Type B pancreatic cell (in vitro differentiated cells): ENCODE measurements around the gene TMEM235. TPM values are rescaled to one million over a fixed set of nuclear protein-coding genes. Genes with fewer than 3 reads are reported as not detected.

Experiments
- DNase-seq: peaks from one replicate; pipeline ENCODE4 v3.0.0; 2021; ENCODE audit warnings: mixed read lengths; ENCODE audit not compliant: unreplicated experiment; ENCODE audit errors: extremely low spot score
- H3K27ac Mint-ChIP-seq: 2 replicates; pipeline ENCODE4 v1.8.0; 2021; ENCODE audit warnings: mild to moderate bottlenecking, mixed read lengths
- H3K27me3 Mint-ChIP-seq: 2 replicates; pipeline ENCODE4 v1.8.0; 2021; ENCODE audit warnings: mixed read lengths
- H3K36me3 Mint-ChIP-seq: 2 replicates; pipeline ENCODE4 v1.8.0; 2021; ENCODE audit warnings: mixed read lengths
- H3K4me1 Mint-ChIP-seq: one replicate; pipeline ENCODE4 v1.8.0; 2021; ENCODE audit warnings: mixed read lengths; ENCODE audit not compliant: unreplicated experiment
- H3K4me3 Mint-ChIP-seq: 2 replicates; pipeline ENCODE4 v1.8.0; 2021; ENCODE audit warnings: mild to moderate bottlenecking, mixed read lengths
- H3K9me3 Mint-ChIP-seq: 2 replicates; pipeline ENCODE4 v1.8.0; 2021; ENCODE audit warnings: mixed read lengths
- CTCF ChIP-seq: fragments of 200-600 bp; sonication (generic); conservative IDR thresholded peaks from 2 replicates; pipeline ENCODE4 v1.5.0; 2021; ENCODE audit warnings: antibody characterized with exemption, mild to moderate bottlenecking
- total RNA-seq: library from RNA; stranded (reverse); gene quantifications from 2 replicates; pipeline ENCODE4 v1.2.1, GENCODE V29; 2021; ENCODE audit warnings: low replicate concordance

The TMEM235 gene
- total RNA-seq, 1 donor from 2014 or later = 0.43 TPM

- TF ChIP-seq CTCF = no peak
- no peaks in the 10 kb centered on the region for H3K36me3 Mint-ChIP-seq
- H3K9me3 Mint-ChIP-seq = no peaks in the 10 kb centered on the region
- H3K27me3 Mint-ChIP-seq = no peaks in the 10 kb centered on the region
- peaks cover 20% of the 10 kb centered on the region for H3K4me1 Mint-ChIP-seq
- peak overlapping the region; percentile 56 for H3K27ac Mint-ChIP-seq
- no peak for DNase-seq
- H3K4me3 Mint-ChIP-seq = no peak overlapping the region
Observed at GRCh38 chr17:78273813-78274212, 42.4 kb downstream of the TMEM235 start.

DNA sequence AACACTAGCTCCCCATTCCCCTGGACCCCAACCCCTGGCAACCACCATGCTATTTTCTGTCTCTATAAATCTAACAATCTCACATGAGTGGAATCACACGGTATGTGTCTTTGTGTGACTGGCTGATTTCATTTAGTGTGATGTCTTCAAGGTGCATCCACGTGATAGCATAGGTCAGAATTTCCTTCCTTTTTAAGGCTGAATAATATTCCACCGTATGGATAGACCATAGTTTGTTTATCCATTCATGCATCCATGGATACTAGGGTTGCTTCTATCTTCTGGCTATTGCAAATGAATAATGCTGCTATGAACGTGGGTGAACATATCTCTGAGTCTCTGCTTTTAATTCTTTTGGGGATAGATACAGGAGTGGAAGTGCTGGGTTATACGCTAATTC, 43.9 kb downstream of the TMEM235 start:
- Mint-ChIP-seq H3K9me3 (no peaks in the 10 kb centered on the region), H3K27me3 (no peaks in the 10 kb centered on the region), H3K4me1 (peaks cover 20% of the 10 kb centered on the region), H3K4me3 (no peak overlapping the region), H3K36me3 (no peaks in the 10 kb centered on the region), H3K27ac (no peak overlapping the region)
- DNase-seq = no peak
- TF ChIP-seq CTCF = no peak

GRCh38 chr17:78276098-78276887, 44.9 kb downstream of the TMEM235 start:
- peaks cover 19% of the 10 kb centered on the region for H3K4me1 Mint-ChIP-seq
- H3K4me3 Mint-ChIP-seq = no peak overlapping the region
- DNase-seq = no peak
- no peaks in the 10 kb centered on the region for H3K36me3 Mint-ChIP-seq
- no peaks in the 10 kb centered on the region for H3K9me3 Mint-ChIP-seq
- H3K27me3 Mint-ChIP-seq = no peaks in the 10 kb centered on the region
- TF ChIP-seq CTCF = no peak
- peak overlapping the region; percentile 76 for H3K27ac Mint-ChIP-seq

- Mint-ChIP-seq H3K36me3 (no peaks in the 10 kb centered on the region), H3K4me1 (peaks cover 12% of the 10 kb centered on the region), H3K9me3 (no peaks in the 10 kb centered on the region), H3K27me3 (no peaks in the 10 kb centered on the region), H3K27ac (peak overlapping the region; percentile 50), H3K4me3 (no peak overlapping the region)
- no peak for DNase-seq
- TF ChIP-seq CTCF = no peak
Observed at GRCh38 chr17:78278139-78278741, 46.8 kb downstream of the TMEM235 start.

DNA sequence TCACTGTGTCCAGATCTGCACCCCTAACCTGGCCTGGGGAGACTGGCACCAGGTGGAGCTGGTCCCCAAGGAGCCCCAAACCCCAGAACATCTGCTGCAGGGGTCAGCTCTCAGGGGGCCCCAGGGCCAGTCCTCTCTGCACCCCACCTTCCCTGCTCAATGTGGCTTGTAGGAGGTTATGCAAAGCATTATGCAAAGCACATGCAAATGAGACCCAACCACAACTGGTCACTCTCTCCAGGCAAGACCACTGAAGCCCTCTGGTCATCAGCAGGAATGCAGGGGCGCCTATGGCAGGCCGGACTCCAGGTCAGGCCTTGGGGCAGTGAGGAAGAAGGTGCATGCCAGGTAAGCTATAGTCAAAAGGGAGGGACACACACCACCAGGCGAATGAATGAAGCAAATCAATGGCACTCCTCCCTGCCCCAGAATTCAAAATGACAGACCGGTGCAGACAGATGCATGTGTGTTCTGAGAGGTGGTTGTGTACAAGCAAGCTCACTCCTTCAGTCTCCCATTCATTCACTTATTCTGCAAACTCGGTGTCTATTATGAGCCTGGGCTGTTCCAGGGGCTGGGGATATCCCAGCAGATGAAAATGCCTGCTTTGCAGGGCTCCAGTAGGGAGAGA, 48.0 kb downstream of the TMEM235 start:
- Mint-ChIP-seq H3K4me1 (peaks cover 12% of the 10 kb centered on the region), H3K36me3 (no peaks in the 10 kb centered on the region), H3K9me3 (no peaks in the 10 kb centered on the region), H3K4me3 (no peak overlapping the region), H3K27me3 (no peaks in the 10 kb centered on the region), H3K27ac (no peak overlapping the region)
- DNase-seq = no peak
- no peak for TF ChIP-seq CTCF
